Prostate gland (tissue), 2 donors: ENCODE results near the gene GPR68. TPM values are rescaled to one million over a fixed set of nuclear protein-coding genes. Genes with fewer than 3 reads are reported as not detected.
"Not testable (repeated sequence)": the region's sequence is repeated elsewhere in the genome, so short reads cannot be mapped to it uniquely, and the experiment has no call there.

Experiments
- DNase-seq: peaks from one replicate; pipeline ENCODE4 v3.0.0-alpha.2; 2019; ENCODE audit warnings: low spot score
- H3K27ac ChIP-seq, 2 donors: fragments of 200-600 bp; sonication (generic); 2 replicates each; pipeline ENCODE4 v1.5.1; 2017 to 2019
- H3K27me3 ChIP-seq: fragments of 200-600 bp; sonication (generic); replicated peaks from 2 replicates; pipeline ENCODE4 v1.5.1; 2019; ENCODE audit not compliant: insufficient read depth
- H3K36me3 ChIP-seq, 2 donors: fragments of 200-600 bp; sonication (generic); 1 replicate in 1 of 2; 2 replicates in 1 of 2; pipeline versions ENCODE4 v1.5.1 to v1.8.1; 2017 to 2019
- H3K4me1 ChIP-seq: fragments of 200-600 bp; sonication (generic); replicated peaks from 2 replicates; pipeline ENCODE4 v1.5.1; 2019
- H3K4me3 ChIP-seq, 2 donors: fragments of 200-600 bp; sonication (generic); 2 replicates each; pipeline ENCODE4 v1.5.1; 2017 to 2019
- H3K9me3 ChIP-seq: fragments of 200-600 bp; sonication (generic); 2 replicates; pipeline ENCODE4 v1.5.1; 2017
- CTCF ChIP-seq, 4 experiments: fragments of 200-600 bp in 2 of 4; fragments of 450-650 bp in 2 of 4; sonication (generic) in 2 of 4; IDR thresholded peaks; 1 replicate in 3 of 4; 2 replicates in 1 of 4; pipeline ENCODE4 v1.5.1; 2016 to 2019; ENCODE audit warnings: antibody characterized with exemption in 4 of 4, mild to moderate bottlenecking in 2 of 4, moderate library complexity in 2 of 4
- POLR2A ChIP-seq: fragments of 450-650 bp; IDR thresholded peaks from one replicate; pipeline ENCODE4 v1.6.1; 2016; ENCODE audit warnings: antibody characterized with exemption, mild to moderate bottlenecking
- POLR2AphosphoS5 ChIP-seq: sonication (generic); formaldehyde crosslinking; IDR thresholded peaks from one replicate; pipeline ENCODE4 v1.6.1; 2017; ENCODE audit warnings: antibody characterized with exemption
- WGBS: methylation state at CpG from one replicate; pipeline ENCODE4 v1.1.5; 2018; 5-methylcytosine and 5-hydroxymethylcytosine counted together
- intact Hi-C: fragments of 100-400 bp; cut with DNase I; formaldehyde crosslinking; loops from one replicate; pipeline ENCODE4 v1.14.2; 2022
- total RNA-seq, 2 donors: library from RNA; depleted of rRNA; stranded (reverse); fragments of >200 nt; gene quantifications; one replicate each; pipeline ENCODE4 v1.1.0, GENCODE V29; 2016

GPR68 gene
- total RNA-seq, 2 donors from 2014 or later = 0.87 to 3.0 TPM

- no peak overlapping the region for H3K27ac ChIP-seq
- peaks cover 17% of the 10 kb centered on the region for H3K4me1 ChIP-seq
- H3K36me3 ChIP-seq = no peaks in the 10 kb centered on the region
- TF ChIP-seq CTCF (IDR thresholded peaks at IDR 0.05) (no peak), POLR2AphosphoS5 (no peak), POLR2A (no peak)
- 51% methylated on average over 6 of the region's 8 CpGs for WGBS
- H3K27me3 ChIP-seq = no peaks in the 10 kb centered on the region
- intact Hi-C loops = no loop called here
- DNase-seq = no peak
- no peak overlapping the region for H3K4me3 ChIP-seq
- no peaks in the 10 kb centered on the region for H3K9me3 ChIP-seq
Measured at GRCh38 chr14:91270619-91271018, 26.1 kb upstream of the GPR68 start.

- TF ChIP-seq POLR2AphosphoS5 (no peak), CTCF (IDR thresholded peaks at IDR 0.05) (no peak), POLR2A (no peak)
- DNase-seq = no peak
- Histone ChIP-seq H3K4me1 (peaks cover 21% of the 10 kb centered on the region), H3K27ac (no peak overlapping the region), H3K27me3 (no peaks in the 10 kb centered on the region), H3K9me3 (no peaks in the 10 kb centered on the region), H3K4me3 (no peak overlapping the region), H3K36me3 (no peaks in the 10 kb centered on the region)
- intact Hi-C loops = no loop called here
- 93% methylated on average over 6 of the region's 6 CpGs for WGBS
Measured at GRCh38 chr14:91270188-91270587, 25.7 kb upstream of the GPR68 start.

- Histone ChIP-seq H3K4me1 (peaks cover 25% of the 10 kb centered on the region), H3K27me3 (no peaks in the 10 kb centered on the region), H3K27ac (no peak overlapping the region), H3K4me3 (no peak overlapping the region), H3K36me3 (no peaks in the 10 kb centered on the region), H3K9me3 (no peaks in the 10 kb centered on the region)
- intact Hi-C loops = no loop called here
- no peak for DNase-seq
- WGBS = 61% methylated on average over 24 of the region's 24 CpGs
- TF ChIP-seq POLR2A (no peak), POLR2AphosphoS5 (no peak), CTCF (IDR thresholded peaks at IDR 0.05) (no peak)
Measured at GRCh38 chr14:91269076-91269991, 24.8 kb upstream of the GPR68 start.

GRCh38 chr14:91267965-91268437 lies 23.5 kb upstream of the GPR68 start:
- H3K4me1 ChIP-seq = peaks cover 25% of the 10 kb centered on the region
- H3K27me3 ChIP-seq = no peaks in the 10 kb centered on the region
- no peak overlapping the region for H3K27ac ChIP-seq
- no peak for DNase-seq
- no peaks in the 10 kb centered on the region for H3K9me3 ChIP-seq
- no peak for TF ChIP-seq CTCF (IDR thresholded peaks at IDR 0.05)
- no peak for TF ChIP-seq POLR2A
- TF ChIP-seq POLR2AphosphoS5 = peak; percentile 6
- no peaks in the 10 kb centered on the region for H3K36me3 ChIP-seq
- H3K4me3 ChIP-seq = no peak overlapping the region
- intact Hi-C loops = no loop called here
- 88% methylated on average over 7 of the region's 7 CpGs for WGBS

- peak overlapping the region in 1 of 2 donors; percentile 23 for H3K27ac ChIP-seq
- H3K9me3 ChIP-seq, H3K27me3 ChIP-seq, H3K4me3 ChIP-seq, DNase-seq, intact Hi-C loops, H3K36me3 ChIP-seq: not testable (repeated sequence)
- WGBS = 76% methylated on average over 15 of the region's 15 CpGs
- peaks cover 20% of the 10 kb centered on the region for H3K4me1 ChIP-seq
Measured at GRCh38 chr14:91266276-91266675, 21.8 kb upstream of the GPR68 start.
